Measurements from ENCODE around the gene PIH1D1.
A peak's percentile ranks its signal among the peaks of the same experiment; 100 is the strongest.

Gene PIH1D1

DNA sequence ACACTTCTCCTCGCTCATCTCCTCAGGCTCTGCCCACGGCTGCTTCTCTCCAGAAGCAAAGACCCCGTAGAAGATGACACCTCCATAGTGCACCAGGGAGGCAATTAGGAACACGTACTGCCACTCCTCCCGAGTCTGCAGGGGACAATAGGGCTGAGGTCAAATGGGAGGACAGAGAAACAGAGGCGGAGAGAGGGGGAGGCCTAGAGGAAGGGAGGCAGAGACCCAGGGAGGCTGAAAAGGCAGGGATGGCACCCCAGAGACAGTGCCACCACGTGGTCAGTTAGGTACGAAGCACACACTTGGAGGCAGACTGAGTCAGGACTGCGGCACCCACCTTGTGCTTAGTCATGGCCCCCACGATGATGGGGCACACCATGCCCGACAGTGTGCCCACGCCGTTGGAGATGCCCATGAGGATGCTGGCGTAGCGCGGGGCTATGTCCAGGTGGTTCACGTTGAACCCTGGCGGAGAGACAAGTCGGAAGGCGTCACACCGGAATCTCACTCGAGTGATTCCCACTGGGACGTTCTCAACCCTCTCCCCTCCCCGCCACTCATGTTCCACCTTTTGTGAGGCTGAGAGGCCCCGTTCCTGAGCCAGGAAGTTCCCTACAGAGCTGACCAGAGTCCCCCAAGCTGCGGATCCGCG is 20.8 kb downstream of the PIH1D1 start:
- Histone ChIP-seq H3K27ac (ENCODE audit: low read depth, low read length) (no peak overlapping the region), H3K27me3 (ENCODE audit: control insufficient read depth, insufficient read depth, low read length) (peaks cover 98% of the 10 kb centered on the region), H3K36me3 (ENCODE audit: control insufficient read depth, insufficient read depth, low read length) (no peaks in the 10 kb centered on the region), H3K4me1 (ENCODE audit: control insufficient read depth, insufficient read depth, low read length) (peaks cover 35% of the 10 kb centered on the region), H3K9me3 (ENCODE audit: control insufficient read depth, insufficient read depth, low read depth, low read length) (no peaks in the 10 kb centered on the region), H3K4me3 (ENCODE audit: low read depth, low read length) (no peak overlapping the region), H3K9ac (ENCODE audit: low read length) (no peak overlapping the region)

DNA sequence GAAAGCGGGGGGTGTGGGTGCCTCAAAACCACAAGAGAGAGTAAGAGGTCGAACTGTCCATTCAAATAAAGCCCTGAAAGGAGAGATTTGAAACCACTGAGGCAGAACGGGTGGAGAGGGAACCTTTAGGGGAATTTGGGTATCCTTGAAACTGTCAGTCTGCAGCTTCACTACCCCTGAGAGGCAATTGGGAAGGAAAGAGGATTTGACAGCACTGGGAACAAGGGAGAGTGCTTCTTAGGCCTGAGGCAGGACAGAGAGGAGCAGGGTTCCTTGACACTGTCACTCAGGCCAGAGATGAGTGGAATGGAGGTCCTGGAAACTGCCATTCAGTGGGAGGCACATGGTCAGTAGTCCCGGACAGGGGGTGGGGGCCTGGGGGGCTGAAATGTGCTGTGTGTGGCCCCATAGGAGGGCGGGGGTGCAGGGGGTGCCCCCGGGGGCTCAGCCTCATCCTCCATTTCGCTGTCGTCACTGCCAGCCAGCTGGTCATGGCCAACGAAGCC is 21.4 kb downstream of the PIH1D1 start:
- peaks cover 98% of the 10 kb centered on the region for H3K27me3 ChIP-seq (ENCODE audit: control insufficient read depth, insufficient read depth, low read length)
- H3K4me1 ChIP-seq (ENCODE audit: control insufficient read depth, insufficient read depth, low read length) = peaks cover 39% of the 10 kb centered on the region
- H3K4me3 ChIP-seq (ENCODE audit: low read depth, low read length) = no peak overlapping the region
- no peak overlapping the region for H3K9ac ChIP-seq (ENCODE audit: low read length)
- H3K27ac ChIP-seq (ENCODE audit: low read depth, low read length) = no peak overlapping the region
- H3K9me3 ChIP-seq (ENCODE audit: control insufficient read depth, insufficient read depth, low read depth, low read length) = no peaks in the 10 kb centered on the region
- no peaks in the 10 kb centered on the region for H3K36me3 ChIP-seq (ENCODE audit: control insufficient read depth, insufficient read depth, low read length)

DNA sequence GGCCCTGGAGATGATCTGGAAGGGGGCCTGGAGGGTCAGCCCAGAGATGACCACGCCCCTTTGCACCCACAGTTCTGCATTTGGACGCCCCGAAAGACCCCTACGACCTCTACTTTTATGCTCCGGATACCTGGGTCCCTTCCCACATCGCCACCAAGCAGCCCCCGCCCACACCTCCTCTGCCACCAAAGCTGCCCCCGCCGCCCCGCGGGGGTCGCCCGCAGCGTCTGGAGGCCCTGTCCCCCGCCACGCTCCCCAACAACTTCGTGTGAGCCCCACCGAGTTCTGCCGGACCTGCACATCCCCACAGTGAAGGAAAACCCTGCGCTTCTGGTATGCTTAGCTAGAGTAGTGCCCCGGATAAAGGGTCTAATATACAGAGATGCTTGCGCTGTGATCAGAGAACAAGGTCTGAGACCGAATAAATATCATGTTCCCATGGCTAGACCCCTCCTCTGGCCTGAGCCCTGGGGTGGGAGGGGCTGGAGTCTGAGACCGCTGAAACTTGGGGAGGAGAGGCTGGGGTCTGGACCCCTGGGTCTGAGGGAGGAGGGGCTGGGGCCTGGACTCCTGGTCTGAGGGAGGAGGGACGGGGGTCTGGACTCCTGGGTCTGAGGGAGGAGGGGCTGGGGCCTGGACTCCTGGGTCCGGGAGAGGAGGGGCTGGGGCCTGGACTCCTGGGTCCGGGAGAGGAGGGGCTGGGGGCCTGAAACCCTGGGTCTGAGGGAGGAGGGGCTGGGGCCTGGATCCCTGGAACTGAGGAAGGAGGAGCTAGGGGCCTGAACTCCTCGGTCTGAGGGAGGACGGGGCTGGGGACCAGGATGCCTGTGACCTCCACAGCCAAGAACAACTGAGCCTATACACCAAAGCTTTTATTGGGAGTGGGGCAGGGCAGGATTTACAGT is 22.8 kb downstream of the PIH1D1 start:
- Histone ChIP-seq H3K27ac (ENCODE audit: low read depth, low read length) (no peak overlapping the region), H3K27me3 (ENCODE audit: control insufficient read depth, insufficient read depth, low read length) (peaks cover 98% of the 10 kb centered on the region), H3K4me3 (ENCODE audit: low read depth, low read length) (peak overlapping the region; percentile 58), H3K9me3 (ENCODE audit: control insufficient read depth, insufficient read depth, low read depth, low read length) (no peaks in the 10 kb centered on the region), H3K4me1 (ENCODE audit: control insufficient read depth, insufficient read depth, low read length) (peaks cover 38% of the 10 kb centered on the region), H3K36me3 (ENCODE audit: control insufficient read depth, insufficient read depth, low read length) (no peaks in the 10 kb centered on the region), H3K9ac (ENCODE audit: low read length) (no peak overlapping the region)

DNA sequence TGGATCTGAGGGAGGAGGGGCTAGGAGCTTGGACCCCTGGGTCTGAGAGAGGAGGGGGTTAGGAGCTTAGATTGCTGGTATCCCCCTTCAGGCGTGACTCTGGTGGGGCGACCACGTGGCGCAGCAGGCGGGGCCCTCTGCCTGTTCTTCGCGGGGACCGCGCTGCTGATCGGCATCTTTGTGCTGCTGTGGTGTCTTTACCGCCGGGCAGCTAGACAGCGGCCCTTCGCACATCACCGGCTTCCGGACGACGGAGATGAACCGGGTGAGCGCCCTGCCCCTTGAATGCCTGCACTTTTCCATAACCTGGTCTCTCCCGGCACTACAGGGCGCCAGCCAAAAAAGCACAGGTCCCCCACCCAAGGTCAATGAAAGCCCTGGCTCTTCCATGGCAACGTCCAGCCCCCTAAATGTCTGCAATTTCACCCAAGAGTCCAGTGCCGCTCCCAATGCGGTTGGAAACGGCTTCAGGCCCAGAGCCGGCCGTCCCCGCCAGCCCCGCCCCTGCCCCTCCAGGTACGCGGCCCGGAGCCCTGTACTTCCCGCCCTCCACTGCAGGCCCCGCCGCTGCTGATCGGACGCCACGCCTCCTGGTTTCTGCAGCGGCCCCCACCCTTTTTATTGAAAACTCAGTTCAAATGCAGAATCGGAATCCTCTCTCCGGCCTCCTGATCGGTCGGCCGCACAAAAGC is 23.6 kb downstream of the PIH1D1 start:
- Histone ChIP-seq H3K36me3 (ENCODE audit: control insufficient read depth, insufficient read depth, low read length) (no peaks in the 10 kb centered on the region), H3K27ac (ENCODE audit: low read depth, low read length) (no peak overlapping the region), H3K9ac (ENCODE audit: low read length) (no peak overlapping the region), H3K4me1 (ENCODE audit: control insufficient read depth, insufficient read depth, low read length) (peaks cover 33% of the 10 kb centered on the region), H3K9me3 (ENCODE audit: control insufficient read depth, insufficient read depth, low read depth, low read length) (no peaks in the 10 kb centered on the region), H3K4me3 (ENCODE audit: low read depth, low read length) (peak overlapping the region; percentile 58), H3K27me3 (ENCODE audit: control insufficient read depth, insufficient read depth, low read length) (peaks cover 98% of the 10 kb centered on the region)

DNA sequence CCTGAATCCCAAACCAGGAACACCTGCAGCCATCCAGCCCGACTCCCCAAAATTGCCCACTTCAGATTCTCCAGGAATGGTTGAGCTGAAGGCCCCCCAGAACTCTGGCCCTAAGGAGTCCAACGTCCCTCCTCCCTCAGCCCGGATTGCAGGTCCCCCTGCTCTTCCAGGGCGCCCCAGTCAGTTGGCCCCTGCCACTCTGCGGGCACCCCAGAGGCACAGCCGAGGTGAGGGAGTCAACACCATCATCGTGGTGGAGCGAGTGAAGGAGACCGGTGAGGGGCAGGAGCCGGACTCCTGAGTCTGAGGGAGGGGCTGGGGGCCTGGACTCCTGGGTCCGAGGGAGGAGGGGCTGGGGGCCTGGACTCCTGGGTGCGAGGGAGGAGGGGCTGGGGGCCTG is 24.3 kb downstream of the PIH1D1 start:
- H3K4me1 ChIP-seq (ENCODE audit: control insufficient read depth, insufficient read depth, low read length) = peaks cover 38% of the 10 kb centered on the region
- no peaks in the 10 kb centered on the region for H3K9me3 ChIP-seq (ENCODE audit: control insufficient read depth, insufficient read depth, low read depth, low read length)
- no peak overlapping the region for H3K9ac ChIP-seq (ENCODE audit: low read length)
- no peaks in the 10 kb centered on the region for H3K36me3 ChIP-seq (ENCODE audit: control insufficient read depth, insufficient read depth, low read length)
- peaks cover 98% of the 10 kb centered on the region for H3K27me3 ChIP-seq (ENCODE audit: control insufficient read depth, insufficient read depth, low read length)
- no peak overlapping the region for H3K27ac ChIP-seq (ENCODE audit: low read depth, low read length)
- H3K4me3 ChIP-seq (ENCODE audit: low read depth, low read length) = no peak overlapping the region

DNA sequence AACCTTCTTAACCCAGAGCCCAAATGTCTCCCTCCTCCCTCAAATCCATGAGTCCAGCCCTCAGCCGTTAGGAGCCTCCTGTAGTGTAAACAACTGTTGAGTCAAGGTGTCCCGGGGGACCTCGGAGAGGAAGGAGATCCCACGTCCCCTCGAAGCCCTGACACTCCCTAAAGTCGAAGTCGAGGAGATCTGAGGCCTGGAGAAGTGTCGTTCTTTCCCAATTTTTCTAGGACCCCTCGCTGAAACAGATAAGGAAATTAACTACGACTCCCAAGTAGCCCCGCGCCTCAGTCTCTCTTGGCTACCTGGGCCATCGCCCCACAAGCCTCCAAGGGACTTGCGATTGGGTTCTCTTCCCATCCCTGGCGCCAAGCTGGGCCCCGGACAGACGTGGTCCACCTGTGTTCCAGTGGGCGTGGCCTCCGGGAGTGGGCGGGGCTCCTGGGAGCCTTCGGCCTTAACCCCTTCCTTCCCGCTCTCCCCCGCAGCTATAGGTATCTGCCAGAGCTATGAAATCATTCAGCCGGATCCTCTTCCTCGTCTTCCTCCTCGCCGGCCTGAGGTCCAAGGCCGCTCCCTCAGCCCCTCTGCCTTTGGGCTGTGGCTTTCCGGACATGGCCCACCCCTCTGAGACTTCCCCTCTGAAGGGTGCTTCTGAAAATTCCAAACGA is 25.6 kb downstream of the PIH1D1 start:
- H3K36me3 ChIP-seq (ENCODE audit: control insufficient read depth, insufficient read depth, low read length) = no peaks in the 10 kb centered on the region
- no peaks in the 10 kb centered on the region for H3K9me3 ChIP-seq (ENCODE audit: control insufficient read depth, insufficient read depth, low read depth, low read length)
- H3K9ac ChIP-seq (ENCODE audit: low read length) = no peak overlapping the region
- H3K4me1 ChIP-seq (ENCODE audit: control insufficient read depth, insufficient read depth, low read length) = peaks cover 35% of the 10 kb centered on the region
- peaks cover 99% of the 10 kb centered on the region for H3K27me3 ChIP-seq (ENCODE audit: control insufficient read depth, insufficient read depth, low read length)
- no peak overlapping the region for H3K27ac ChIP-seq (ENCODE audit: low read depth, low read length)
- H3K4me3 ChIP-seq (ENCODE audit: low read depth, low read length) = peak overlapping the region; percentile 38

DNA sequence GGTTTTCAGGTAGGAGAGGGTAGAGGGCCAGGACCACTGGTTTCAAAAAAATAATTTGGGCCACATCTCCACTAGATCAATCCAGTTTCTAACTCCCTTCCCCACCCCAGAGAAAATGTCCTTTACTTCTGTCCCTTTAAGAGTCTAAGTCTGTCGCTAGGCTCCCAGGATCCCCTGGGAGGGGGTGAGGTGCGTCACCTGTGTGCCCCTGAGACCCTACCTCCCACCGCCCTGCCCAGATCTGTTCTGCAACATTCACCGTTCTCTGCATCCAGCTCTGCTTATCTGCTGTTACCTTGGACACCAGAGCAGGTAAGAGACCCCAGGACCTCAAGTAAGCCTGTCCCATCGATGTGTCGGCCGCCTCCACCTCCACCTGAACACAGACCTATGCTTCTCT is 26.4 kb downstream of the PIH1D1 start, which contains the start of gene GFY:
TSS of gene GFY (plus strand) at position 211 of the 400 bp plus-strand sequence. CDS start 1,043 bp downstream, outside the sequence.
- no peaks in the 10 kb centered on the region for H3K36me3 ChIP-seq (ENCODE audit: control insufficient read depth, insufficient read depth, low read length)
- peak within 1 kb of the TSS; percentile 38 for H3K4me3 ChIP-seq (ENCODE audit: low read depth, low read length)
- no peaks in the 10 kb centered on the region for H3K9me3 ChIP-seq (ENCODE audit: control insufficient read depth, insufficient read depth, low read depth, low read length)
- no peak within 1 kb of the TSS for H3K27ac ChIP-seq (ENCODE audit: low read depth, low read length)
- H3K9ac ChIP-seq (ENCODE audit: low read length) = no peak within 1 kb of the TSS
- H3K4me1 ChIP-seq (ENCODE audit: control insufficient read depth, insufficient read depth, low read length) = peaks cover 42% of the 10 kb centered on the region
- peaks cover 98% of the 10 kb centered on the region for H3K27me3 ChIP-seq (ENCODE audit: control insufficient read depth, insufficient read depth, low read length)

DNA sequence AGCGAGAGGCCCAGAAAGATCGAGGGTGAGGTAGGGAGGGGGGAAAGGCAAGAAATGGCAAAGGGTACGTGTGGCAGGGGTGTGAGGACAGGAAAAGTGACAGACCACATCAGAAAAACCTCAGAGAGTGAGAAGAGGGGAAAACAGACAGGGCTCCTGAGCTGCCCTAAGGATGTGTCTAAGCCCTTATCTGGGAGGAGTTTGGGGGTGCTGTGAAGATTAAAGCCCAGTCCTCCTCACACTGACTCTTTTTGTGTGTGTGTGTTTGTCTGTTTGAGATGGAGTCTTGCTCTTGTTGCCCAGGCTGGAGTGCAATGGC is 27.7 kb downstream of the PIH1D1 start:
- Histone ChIP-seq H3K4me3 (ENCODE audit: low read depth, low read length) (peak overlapping the region; percentile 51; the same call in 1 of the 2 replicates), H3K9ac (ENCODE audit: low read length) (no peak overlapping the region), H3K36me3 (ENCODE audit: control insufficient read depth, insufficient read depth, low read length) (no peaks in the 10 kb centered on the region), H3K27ac (ENCODE audit: low read depth, low read length) (no peak overlapping the region), H3K9me3 (ENCODE audit: control insufficient read depth, insufficient read depth, low read depth, low read length) (no peaks in the 10 kb centered on the region), H3K27me3 (ENCODE audit: control insufficient read depth, insufficient read depth, low read length) (peaks cover 92% of the 10 kb centered on the region), H3K4me1 (ENCODE audit: control insufficient read depth, insufficient read depth, low read length) (peaks cover 42% of the 10 kb centered on the region)

DNA sequence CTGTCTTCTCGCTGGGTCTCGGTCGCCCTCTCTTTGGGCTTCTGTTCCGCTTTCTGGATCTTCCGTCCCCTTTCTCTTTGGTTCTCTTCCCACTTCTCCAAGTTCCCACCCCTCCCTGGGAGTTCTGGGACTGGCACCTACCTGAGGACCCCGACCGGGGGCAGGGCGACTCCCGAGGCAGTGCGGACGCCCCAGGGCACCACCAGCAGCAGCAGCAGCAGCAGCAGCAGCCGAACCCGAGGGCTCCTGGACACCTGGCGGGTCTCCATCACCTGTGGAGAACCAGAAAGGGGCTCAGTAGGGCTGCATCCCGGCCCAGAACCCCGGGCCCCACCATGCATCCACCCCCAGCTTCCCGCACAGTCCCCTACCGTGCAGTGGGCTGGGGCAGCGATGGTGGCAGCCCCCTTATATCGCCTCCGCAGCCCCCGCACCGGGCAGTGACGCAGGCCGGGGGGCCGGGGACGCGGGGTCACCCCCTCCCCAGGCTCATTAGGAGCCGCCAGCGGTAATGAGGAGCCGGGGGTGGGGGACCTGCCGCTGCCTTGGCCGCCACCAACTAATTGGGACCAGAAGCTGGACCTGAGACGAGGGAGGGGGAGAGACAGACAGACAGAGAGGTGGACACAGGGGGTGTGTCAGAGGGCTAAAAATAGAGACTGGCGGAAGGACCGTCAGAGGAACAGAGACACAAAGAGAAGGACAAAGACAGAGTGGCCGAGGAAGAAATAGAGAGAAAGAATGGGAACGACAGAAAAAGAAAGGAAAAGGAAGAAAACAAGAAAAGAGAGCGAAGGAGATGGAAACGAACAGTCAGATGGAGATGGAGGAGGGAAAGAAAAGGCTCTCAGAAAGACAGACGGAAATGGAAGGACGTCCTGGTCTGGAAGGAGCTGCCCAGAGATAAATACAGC is 28.3 kb downstream of the PIH1D1 start, which contains the start of gene PTH2:
TSS of gene PTH2 (minus strand) at position 371 of the 914 bp plus-strand sequence. CDS start at position 269, 102 bp downstream.
- Histone ChIP-seq H3K36me3 (ENCODE audit: control insufficient read depth, insufficient read depth, low read length) (no peaks in the 10 kb centered on the region), H3K4me3 (ENCODE audit: low read depth, low read length) (peak within 1 kb of the TSS; percentile 51), H3K27ac (ENCODE audit: low read depth, low read length) (no peak within 1 kb of the TSS), H3K27me3 (ENCODE audit: control insufficient read depth, insufficient read depth, low read length) (peaks cover 86% of the 10 kb centered on the region), H3K4me1 (ENCODE audit: control insufficient read depth, insufficient read depth, low read length) (peaks cover 39% of the 10 kb centered on the region), H3K9ac (ENCODE audit: low read length) (no peak within 1 kb of the TSS), H3K9me3 (ENCODE audit: control insufficient read depth, insufficient read depth, low read depth, low read length) (no peaks in the 10 kb centered on the region)
